ENCODE results near the gene LRGUK.
"Not testable (repeated sequence)": the region's sequence is repeated elsewhere in the genome, so short reads cannot be mapped to it uniquely, and the experiment has no call there.

Gene LRGUK

GRCh38 chr7:134279898-134280297, 152.8 kb downstream of the LRGUK start:
- Histone ChIP-seq H3K4me3 (ENCODE audit: low read depth, low read length) (no peak overlapping the region), H3K27ac (ENCODE audit: low read depth, low read length) (no peak overlapping the region), H3K79me2 (ENCODE audit: control insufficient read depth, insufficient read depth, low read length, unreplicated experiment) (no peaks in the 10 kb centered on the region), H2AFZ (ENCODE audit: low read length, unreplicated experiment) (no peak overlapping the region), H3K36me3 (ENCODE audit: insufficient read depth, low read length) (no peaks in the 10 kb centered on the region), H3K27me3 (ENCODE audit: insufficient read depth, low read length) (peaks cover 25% of the 10 kb centered on the region), H3K4me1 (ENCODE audit: control insufficient read depth, insufficient read depth, low read length, unreplicated experiment) (no peaks in the 10 kb centered on the region)

DNA sequence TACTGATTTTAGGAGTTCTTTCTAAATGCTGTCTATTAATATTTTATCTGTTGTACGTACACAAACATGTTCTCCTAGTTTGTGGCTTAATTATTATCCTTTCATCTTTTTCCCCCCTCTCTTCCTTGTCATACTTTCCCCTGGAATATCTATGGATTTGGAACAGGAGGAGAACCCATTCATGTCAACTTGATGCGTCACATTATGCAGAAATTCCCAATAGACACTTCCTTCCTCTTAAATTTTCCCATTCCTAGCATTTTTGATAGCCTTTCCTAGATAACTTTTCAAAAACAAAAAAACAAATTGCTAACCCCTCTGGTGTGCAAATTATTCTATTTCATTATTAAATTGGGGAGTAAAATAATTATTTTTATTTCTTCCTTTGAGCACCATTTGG, 153.4 kb downstream of the LRGUK start:
- Histone ChIP-seq H3K79me2 (ENCODE audit: control insufficient read depth, insufficient read depth, low read length, unreplicated experiment) (no peaks in the 10 kb centered on the region), H3K27me3 (ENCODE audit: insufficient read depth, low read length) (peaks cover 26% of the 10 kb centered on the region; the same call in 1 of the 2 replicates), H2AFZ (ENCODE audit: low read length, unreplicated experiment) (no peak overlapping the region), H3K36me3 (ENCODE audit: insufficient read depth, low read length) (no peaks in the 10 kb centered on the region), H3K27ac (ENCODE audit: low read depth, low read length) (no peak overlapping the region), H3K4me1 (ENCODE audit: control insufficient read depth, insufficient read depth, low read length, unreplicated experiment) (no peaks in the 10 kb centered on the region), H3K4me3 (ENCODE audit: low read depth, low read length) (no peak overlapping the region)

DNA sequence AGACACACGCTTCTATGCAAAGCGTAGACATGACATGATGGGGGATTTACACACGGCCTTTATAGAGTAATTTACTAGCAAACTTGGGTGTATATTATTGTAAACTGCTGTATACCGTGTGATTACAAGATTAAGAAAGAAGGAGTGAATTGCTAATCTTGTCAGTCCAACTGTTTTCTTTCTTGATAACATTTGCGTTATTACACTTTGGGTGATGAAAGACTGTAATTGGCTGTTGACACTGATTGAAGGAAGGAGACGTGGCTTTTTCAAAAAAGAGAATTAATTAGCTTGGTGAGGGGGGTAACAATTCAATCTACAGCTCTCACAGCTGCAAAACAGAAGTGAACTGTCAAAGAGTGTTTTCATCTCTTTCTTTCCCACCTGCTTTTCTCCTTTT, 156.9 kb downstream of the LRGUK start:
- Histone ChIP-seq H3K27me3 (ENCODE audit: insufficient read depth, low read length) (peaks cover 22% of the 10 kb centered on the region; the same call in 1 of the 2 replicates), H3K79me2 (ENCODE audit: control insufficient read depth, insufficient read depth, low read length, unreplicated experiment) (no peaks in the 10 kb centered on the region), H3K27ac (ENCODE audit: low read depth, low read length) (no peak overlapping the region), H2AFZ (ENCODE audit: low read length, unreplicated experiment) (no peak overlapping the region), H3K4me3 (ENCODE audit: low read depth, low read length) (no peak overlapping the region), H3K36me3 (ENCODE audit: insufficient read depth, low read length) (no peaks in the 10 kb centered on the region), H3K4me1 (ENCODE audit: control insufficient read depth, insufficient read depth, low read length, unreplicated experiment) (no peaks in the 10 kb centered on the region)

DNA sequence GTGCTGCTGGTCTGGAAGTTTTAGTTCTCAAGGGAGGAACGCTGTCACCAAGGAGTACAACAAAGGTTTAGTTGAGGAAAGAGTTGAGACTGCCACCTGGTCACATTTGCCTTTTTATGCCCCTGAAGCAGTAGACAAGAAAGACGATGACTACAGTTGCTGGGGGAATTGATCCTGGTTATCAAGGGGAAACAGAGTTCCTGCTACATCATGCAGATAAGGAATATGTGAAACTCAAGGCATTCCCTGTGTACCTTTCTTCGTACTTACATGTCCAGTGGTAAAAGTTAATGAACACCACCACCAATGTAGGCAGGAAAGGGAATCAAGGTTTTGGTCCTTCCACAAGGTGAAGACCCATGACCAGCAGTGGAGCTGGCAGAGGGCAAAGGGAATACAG, 157.8 kb downstream of the LRGUK start:
- Histone ChIP-seq H3K27ac (ENCODE audit: low read depth, low read length) (no peak overlapping the region), H3K79me2 (ENCODE audit: control insufficient read depth, insufficient read depth, low read length, unreplicated experiment) (no peaks in the 10 kb centered on the region), H3K4me3 (ENCODE audit: low read depth, low read length) (no peak overlapping the region), H3K4me1 (ENCODE audit: control insufficient read depth, insufficient read depth, low read length, unreplicated experiment) (peaks cover under 1% of the 10 kb centered on the region), H3K27me3 (ENCODE audit: insufficient read depth, low read length) (peaks cover 19% of the 10 kb centered on the region; the same call in 1 of the 2 replicates), H3K36me3 (ENCODE audit: insufficient read depth, low read length) (no peaks in the 10 kb centered on the region), H2AFZ (ENCODE audit: low read length, unreplicated experiment) (no peak overlapping the region)

GRCh38 chr7:134287916-134288659, 160.9 kb downstream of the LRGUK start:
- no peaks in the 10 kb centered on the region for H3K79me2 ChIP-seq (ENCODE audit: control insufficient read depth, insufficient read depth, low read length, unreplicated experiment)
- peaks cover 9% of the 10 kb centered on the region for H3K4me1 ChIP-seq (ENCODE audit: control insufficient read depth, insufficient read depth, low read length, unreplicated experiment)
- no peak overlapping the region for H3K27ac ChIP-seq (ENCODE audit: low read depth, low read length)
- no peak overlapping the region for H2AFZ ChIP-seq (ENCODE audit: low read length, unreplicated experiment)
- no peaks in the 10 kb centered on the region for H3K36me3 ChIP-seq (ENCODE audit: insufficient read depth, low read length)
- no peak overlapping the region for H3K4me3 ChIP-seq (ENCODE audit: low read depth, low read length)
- peaks cover 19% of the 10 kb centered on the region; the same call in 1 of the 2 replicates for H3K27me3 ChIP-seq (ENCODE audit: insufficient read depth, low read length)

GRCh38 chr7:134289423-134289822, 162.3 kb downstream of the LRGUK start:
- Histone ChIP-seq H2AFZ (ENCODE audit: low read length, unreplicated experiment) (no peak overlapping the region), H3K4me3 (ENCODE audit: low read depth, low read length) (no peak overlapping the region), H3K79me2 (ENCODE audit: control insufficient read depth, insufficient read depth, low read length, unreplicated experiment) (no peaks in the 10 kb centered on the region), H3K27me3 (ENCODE audit: insufficient read depth, low read length) (peaks cover 12% of the 10 kb centered on the region; the same call in 1 of the 2 replicates), H3K36me3 (ENCODE audit: insufficient read depth, low read length) (no peaks in the 10 kb centered on the region), H3K27ac (ENCODE audit: low read depth, low read length) (no peak overlapping the region), H3K4me1 (ENCODE audit: control insufficient read depth, insufficient read depth, low read length, unreplicated experiment) (peaks cover 9% of the 10 kb centered on the region)

GRCh38 chr7:134289841-134290240, 162.7 kb downstream of the LRGUK start:
- Histone ChIP-seq H3K36me3 (ENCODE audit: insufficient read depth, low read length) (peaks cover 3% of the 10 kb centered on the region; the same call in 1 of the 2 replicates), H3K27ac (ENCODE audit: low read depth, low read length) (no peak overlapping the region), H3K4me3 (ENCODE audit: low read depth, low read length) (no peak overlapping the region), H3K27me3 (ENCODE audit: insufficient read depth, low read length) (0 out of 2 replicates have a peak, but pooled peaks cover 8% of the 10 kb centered on the region), H3K4me1 (ENCODE audit: control insufficient read depth, insufficient read depth, low read length, unreplicated experiment) (peaks cover 9% of the 10 kb centered on the region), H3K79me2 (ENCODE audit: control insufficient read depth, insufficient read depth, low read length, unreplicated experiment) (no peaks in the 10 kb centered on the region), H2AFZ (ENCODE audit: low read length, unreplicated experiment) (no peak overlapping the region)

GRCh38 chr7:134290286-134290685, 163.1 kb downstream of the LRGUK start:
- H3K79me2 ChIP-seq (ENCODE audit: control insufficient read depth, insufficient read depth, low read length, unreplicated experiment), result no peaks in the 10 kb centered on the region
- peaks cover 7% of the 10 kb centered on the region; the same call in 1 of the 2 replicates for H3K36me3 ChIP-seq (ENCODE audit: insufficient read depth, low read length)
- H3K27me3 ChIP-seq (ENCODE audit: insufficient read depth, low read length), result 0 out of 2 replicates have a peak, but pooled peaks cover 4% of the 10 kb centered on the region
- H3K4me3 ChIP-seq (ENCODE audit: low read depth, low read length), result no peak overlapping the region
- no peak overlapping the region for H3K27ac ChIP-seq (ENCODE audit: low read depth, low read length)
- peaks cover 9% of the 10 kb centered on the region for H3K4me1 ChIP-seq (ENCODE audit: control insufficient read depth, insufficient read depth, low read length, unreplicated experiment)
- no peak overlapping the region for H2AFZ ChIP-seq (ENCODE audit: low read length, unreplicated experiment)

DNA sequence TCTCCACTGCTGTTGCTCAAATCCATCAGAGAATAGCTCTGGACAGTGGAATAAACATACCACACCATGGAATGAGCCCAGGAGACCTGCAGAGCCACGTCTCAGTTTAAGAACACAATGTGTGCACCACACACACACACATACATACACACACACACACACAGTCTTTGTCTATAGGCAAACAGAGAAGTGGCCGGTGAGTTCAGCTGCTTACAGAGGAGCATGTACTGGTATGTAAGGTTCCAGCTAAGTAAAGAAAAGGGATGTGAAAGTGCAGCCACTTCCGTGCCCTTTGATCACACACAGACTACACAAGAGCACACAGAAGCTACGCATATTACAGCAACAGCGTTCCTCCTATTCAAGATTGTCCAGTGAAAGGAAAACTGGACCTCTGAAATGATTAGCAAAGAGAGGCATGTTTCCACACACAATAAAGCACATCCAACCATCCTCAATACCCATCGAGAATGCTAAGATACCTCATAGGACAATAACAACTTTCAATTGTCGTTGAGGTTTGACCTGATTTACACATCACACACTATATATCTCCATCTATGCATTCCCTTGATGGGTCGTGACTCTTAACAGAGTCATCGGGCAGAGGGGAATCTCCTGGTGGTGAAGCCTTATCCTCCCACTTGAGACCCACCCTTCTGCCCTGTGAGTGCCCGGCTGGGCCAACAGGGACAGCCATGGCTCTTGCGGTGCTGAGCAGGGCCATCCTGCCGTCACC, 166.0 kb downstream of the LRGUK start:
- no peak overlapping the region for H3K27ac ChIP-seq (ENCODE audit: low read depth, low read length)
- H3K79me2 ChIP-seq (ENCODE audit: control insufficient read depth, insufficient read depth, low read length, unreplicated experiment), result no peaks in the 10 kb centered on the region
- H3K27me3 ChIP-seq (ENCODE audit: insufficient read depth, low read length), result no peaks in the 10 kb centered on the region
- peaks cover 18% of the 10 kb centered on the region for H3K36me3 ChIP-seq (ENCODE audit: insufficient read depth, low read length)
- H2AFZ ChIP-seq (ENCODE audit: low read length, unreplicated experiment), result no peak overlapping the region
- H3K4me1 ChIP-seq (ENCODE audit: control insufficient read depth, insufficient read depth, low read length, unreplicated experiment), result peaks cover 9% of the 10 kb centered on the region
- no peak overlapping the region for H3K4me3 ChIP-seq (ENCODE audit: low read depth, low read length)

DNA sequence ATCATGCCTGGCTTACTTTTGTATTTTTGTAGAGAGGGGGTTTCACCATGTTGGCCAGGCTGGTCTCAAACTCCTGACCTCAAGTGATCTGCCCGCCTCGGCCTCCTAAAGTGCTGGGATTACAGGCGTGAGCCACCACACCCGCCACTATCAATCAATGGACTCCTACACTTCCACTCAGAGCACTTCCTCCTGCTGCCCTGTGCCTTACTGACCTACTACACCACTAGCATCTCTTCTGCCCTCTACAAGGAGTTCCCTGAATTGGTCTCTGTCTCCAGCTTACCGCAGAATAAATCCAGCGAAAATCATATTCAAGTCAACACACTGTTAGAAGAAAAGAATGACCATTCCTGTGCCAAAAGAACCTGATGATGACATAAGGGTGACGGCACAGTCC, 168.8 kb downstream of the LRGUK start:
- H3K4me3 ChIP-seq (ENCODE audit: low read depth, low read length); H2AFZ ChIP-seq (ENCODE audit: low read length, unreplicated experiment); H3K79me2 ChIP-seq (ENCODE audit: control insufficient read depth, insufficient read depth, low read length, unreplicated experiment); H3K4me1 ChIP-seq (ENCODE audit: control insufficient read depth, insufficient read depth, low read length, unreplicated experiment); H3K27ac ChIP-seq (ENCODE audit: low read depth, low read length); H3K27me3 ChIP-seq (ENCODE audit: insufficient read depth, low read length): not testable (repeated sequence)
- H3K36me3 ChIP-seq (ENCODE audit: insufficient read depth, low read length), result peaks cover 34% of the 10 kb centered on the region

DNA sequence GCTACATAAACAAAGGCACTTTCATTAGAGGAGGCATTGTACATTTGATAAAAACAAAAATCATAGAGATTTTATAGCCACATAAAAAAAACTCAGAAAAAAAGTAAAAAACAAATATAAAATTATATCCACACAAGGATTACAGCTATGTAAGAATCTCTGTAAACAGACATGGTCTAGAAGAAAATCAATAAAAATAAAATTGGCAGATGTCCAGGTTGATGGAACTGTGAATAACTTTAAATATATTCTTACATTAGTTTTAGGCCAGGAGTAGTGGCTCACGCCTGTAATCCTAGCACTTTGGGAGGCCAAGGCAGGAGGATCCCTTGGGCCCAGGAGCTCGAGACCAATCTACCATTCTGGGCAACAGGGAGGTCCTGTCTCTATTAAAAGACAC, 170.3 kb downstream of the LRGUK start:
- no peaks in the 10 kb centered on the region for H3K79me2 ChIP-seq (ENCODE audit: control insufficient read depth, insufficient read depth, low read length, unreplicated experiment)
- H3K36me3 ChIP-seq (ENCODE audit: insufficient read depth, low read length), result peaks cover 41% of the 10 kb centered on the region
- H3K4me3 ChIP-seq (ENCODE audit: low read depth, low read length), result no peak overlapping the region
- no peaks in the 10 kb centered on the region for H3K4me1 ChIP-seq (ENCODE audit: control insufficient read depth, insufficient read depth, low read length, unreplicated experiment)
- H3K27ac ChIP-seq (ENCODE audit: low read depth, low read length), result no peak overlapping the region
- H2AFZ ChIP-seq (ENCODE audit: low read length, unreplicated experiment), result no peak overlapping the region
- H3K27me3 ChIP-seq (ENCODE audit: insufficient read depth, low read length), result no peaks in the 10 kb centered on the region
